GM18867 (cell line): ENCODE results near the gene MYO1G.
"Not testable (repeated sequence)": the region's sequence is repeated elsewhere in the genome, so short reads cannot be mapped to it uniquely, and the experiment has no call there.

Source experiments
- ATAC-seq: cut with Tn5 transposase; IDR thresholded peaks from one replicate; pipeline ENCODE4 v1.9.1; 2021; ENCODE audit warnings: mild to moderate bottlenecking, moderate library complexity; ENCODE audit not compliant: unreplicated experiment

MYO1G gene

DNA sequence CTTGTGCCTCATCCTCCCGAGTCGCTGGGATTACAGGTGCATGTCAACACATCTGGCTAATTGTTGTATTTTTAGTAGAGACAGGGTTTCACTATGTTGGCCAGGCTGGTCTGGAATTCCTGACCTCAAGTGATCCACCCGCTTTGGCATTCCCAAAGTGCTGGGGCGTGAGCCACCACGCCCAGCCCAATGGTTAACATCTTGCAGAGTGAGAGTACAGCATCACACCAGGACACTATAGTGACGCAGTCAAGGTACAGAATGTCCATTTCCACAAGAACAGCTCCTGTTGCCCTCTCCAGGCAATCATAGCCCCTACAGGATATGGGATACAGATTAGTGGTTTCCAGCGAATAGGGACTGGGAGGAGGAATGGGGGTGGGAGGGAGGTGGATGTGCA is 34.0 kb downstream of the MYO1G start:
- ATAC-seq = no peak

DNA sequence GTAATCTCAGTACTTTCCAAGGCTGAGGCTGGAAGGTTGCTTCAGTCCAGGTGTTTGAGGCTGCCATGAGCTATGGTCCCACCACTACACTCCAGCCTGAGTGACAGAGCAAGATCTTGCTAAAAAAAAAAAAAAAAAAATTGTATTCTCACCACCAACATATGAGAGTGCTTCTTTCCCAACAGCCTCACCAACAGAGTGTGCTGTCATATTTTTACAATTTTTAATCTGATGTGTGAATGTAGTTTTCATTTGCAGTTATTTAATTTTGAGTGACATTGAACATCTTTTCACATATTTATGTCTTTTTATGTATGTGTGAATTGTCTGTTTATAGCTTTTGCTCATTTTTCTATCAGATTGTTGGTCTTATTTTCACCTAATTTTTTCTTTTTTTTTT is 35.2 kb downstream of the MYO1G start:
- no peak for ATAC-seq

GRCh38 chr7:44937426-44937825 is 41.4 kb downstream of the MYO1G start:
- ATAC-seq = no peak

GRCh38 chr7:44936322-44936721 is 42.5 kb downstream of the MYO1G start:
- ATAC-seq = no peak

GRCh38 chr7:44935583-44935982 is 43.2 kb downstream of the MYO1G start:
- no peak for ATAC-seq

DNA sequence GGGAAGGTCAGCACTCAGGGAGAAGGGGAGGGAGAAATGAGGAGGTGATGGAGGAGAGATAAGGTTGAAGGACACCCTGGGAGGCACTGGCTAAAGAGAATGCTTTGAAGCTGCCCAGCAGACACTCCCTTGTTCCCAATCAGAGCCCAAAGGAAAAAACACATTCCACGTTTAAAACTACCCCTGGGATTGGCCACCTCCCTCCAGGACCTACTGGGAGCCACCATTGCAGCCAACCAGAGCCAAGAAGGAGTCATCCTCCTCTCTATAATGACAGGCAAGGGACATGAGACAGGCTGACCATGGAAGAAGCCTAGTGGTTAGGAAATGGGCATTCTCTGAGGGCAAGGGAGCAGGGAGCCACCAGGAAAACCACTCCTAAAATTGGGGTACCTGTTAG is 43.8 kb downstream of the MYO1G start:
- ATAC-seq = no peak

DNA sequence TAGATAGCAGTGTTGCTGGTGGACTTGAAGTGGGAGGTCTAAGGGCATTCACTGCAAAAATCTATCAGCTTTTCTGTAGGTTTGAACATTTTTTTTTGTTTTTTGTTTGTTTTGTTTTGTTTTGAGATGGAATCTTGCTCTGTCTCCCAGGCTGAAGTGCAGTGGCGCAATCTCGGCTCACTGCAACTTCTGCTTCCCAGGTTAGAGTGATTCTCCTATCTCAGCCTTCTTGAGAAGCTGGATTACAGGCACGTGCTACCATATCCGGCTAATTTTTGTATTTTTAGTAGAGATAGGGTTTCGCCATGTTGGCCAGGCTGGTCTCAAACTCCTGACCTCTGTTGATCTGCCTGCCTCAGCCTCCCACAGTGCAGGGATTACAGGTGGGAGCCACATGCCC is 44.3 kb downstream of the MYO1G start:
- not testable (repeated sequence) for ATAC-seq

GRCh38 chr7:44930921-44931320 is 47.9 kb downstream of the MYO1G start:
- ATAC-seq = no peak

GRCh38 chr7:44922351-44922694 is 56.5 kb downstream of the MYO1G start:
- no peak for ATAC-seq

GRCh38 chr7:44921607-44922350 is 57.0 kb downstream of the MYO1G start:
- peak; percentile 74 for ATAC-seq

DNA sequence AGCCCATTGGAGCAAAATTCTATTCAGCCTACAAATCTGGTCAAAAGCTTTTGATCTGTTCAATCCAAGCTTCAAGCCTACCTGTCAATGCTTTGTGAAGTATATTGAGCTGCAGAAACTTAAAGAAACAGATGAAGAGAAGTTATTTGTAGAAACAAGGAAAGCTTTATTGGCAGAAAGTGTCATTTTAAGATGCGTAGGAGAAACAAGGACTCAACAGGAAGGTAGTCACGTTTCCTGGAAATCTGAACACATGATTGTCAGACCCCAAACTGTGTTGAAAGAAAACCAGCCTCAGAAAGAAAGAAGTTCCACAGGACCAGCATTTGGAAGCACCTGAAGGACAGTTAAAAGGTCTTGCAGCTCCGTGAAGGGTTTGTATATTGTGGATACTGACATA is 58.7 kb downstream of the MYO1G start:
- no peak for ATAC-seq

GRCh38 chr7:44918029-44918428 is 60.8 kb downstream of the MYO1G start:
- no peak for ATAC-seq

DNA sequence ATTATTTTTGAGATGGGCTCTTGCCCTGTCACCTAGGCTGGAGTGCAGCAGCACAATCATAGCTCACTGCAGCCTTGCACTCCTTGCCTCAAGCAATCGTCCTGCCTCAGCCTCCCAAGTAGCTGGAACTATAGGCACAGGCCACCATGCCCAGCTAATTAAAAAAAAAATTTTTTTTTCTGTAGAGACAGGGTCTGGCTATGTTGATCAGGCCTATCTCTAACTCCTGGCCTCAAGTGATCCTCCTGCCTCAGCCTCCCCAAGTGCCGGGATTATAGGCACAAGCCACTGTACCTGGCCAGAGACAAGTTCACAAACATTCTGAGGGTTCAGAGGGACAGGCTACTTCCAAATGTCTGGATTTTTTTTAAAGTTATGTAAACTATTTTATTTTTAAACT is 61.4 kb downstream of the MYO1G start:
- ATAC-seq = no peak

GRCh38 chr7:44914992-44915607 is 63.7 kb downstream of the MYO1G start:
- ATAC-seq = peak; percentile 82

DNA sequence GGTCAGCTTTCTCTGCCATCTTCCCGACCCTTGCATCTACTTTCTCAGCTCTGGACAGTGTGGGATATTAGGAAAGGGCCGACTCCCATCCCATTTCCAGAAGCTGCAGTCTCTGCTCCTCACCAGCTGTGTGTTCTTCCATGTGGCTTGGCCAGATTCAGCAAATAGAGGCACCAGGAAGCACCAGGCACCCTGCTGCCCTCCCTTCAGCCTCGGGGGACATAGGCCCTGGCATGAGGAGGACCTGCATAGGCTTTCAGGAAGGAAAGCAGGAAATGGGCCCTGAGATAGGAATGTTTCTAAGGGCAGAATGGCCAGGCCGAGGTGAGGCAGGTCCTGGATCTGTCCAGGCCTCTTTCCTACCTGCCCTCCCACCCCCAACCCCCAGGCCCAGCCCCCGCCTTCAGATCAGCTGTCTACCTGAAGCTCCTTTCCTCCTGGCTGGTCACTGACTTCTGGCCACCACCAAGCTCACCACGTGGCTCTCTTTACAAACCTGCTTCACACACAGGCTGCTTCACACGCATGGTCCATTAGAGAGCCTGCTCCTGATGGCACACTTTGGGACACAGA is 66.0 kb downstream of the MYO1G start:
- no peak for ATAC-seq
